ENCODE measurements around the gene ITGB1BP1. TPM values are rescaled to one million over a fixed set of nuclear protein-coding genes. Genes with fewer than 3 reads are reported as not detected.

ITGB1BP1 gene
- total RNA-seq, 1 donor from 2014 or later, result 53.8 TPM

DNA sequence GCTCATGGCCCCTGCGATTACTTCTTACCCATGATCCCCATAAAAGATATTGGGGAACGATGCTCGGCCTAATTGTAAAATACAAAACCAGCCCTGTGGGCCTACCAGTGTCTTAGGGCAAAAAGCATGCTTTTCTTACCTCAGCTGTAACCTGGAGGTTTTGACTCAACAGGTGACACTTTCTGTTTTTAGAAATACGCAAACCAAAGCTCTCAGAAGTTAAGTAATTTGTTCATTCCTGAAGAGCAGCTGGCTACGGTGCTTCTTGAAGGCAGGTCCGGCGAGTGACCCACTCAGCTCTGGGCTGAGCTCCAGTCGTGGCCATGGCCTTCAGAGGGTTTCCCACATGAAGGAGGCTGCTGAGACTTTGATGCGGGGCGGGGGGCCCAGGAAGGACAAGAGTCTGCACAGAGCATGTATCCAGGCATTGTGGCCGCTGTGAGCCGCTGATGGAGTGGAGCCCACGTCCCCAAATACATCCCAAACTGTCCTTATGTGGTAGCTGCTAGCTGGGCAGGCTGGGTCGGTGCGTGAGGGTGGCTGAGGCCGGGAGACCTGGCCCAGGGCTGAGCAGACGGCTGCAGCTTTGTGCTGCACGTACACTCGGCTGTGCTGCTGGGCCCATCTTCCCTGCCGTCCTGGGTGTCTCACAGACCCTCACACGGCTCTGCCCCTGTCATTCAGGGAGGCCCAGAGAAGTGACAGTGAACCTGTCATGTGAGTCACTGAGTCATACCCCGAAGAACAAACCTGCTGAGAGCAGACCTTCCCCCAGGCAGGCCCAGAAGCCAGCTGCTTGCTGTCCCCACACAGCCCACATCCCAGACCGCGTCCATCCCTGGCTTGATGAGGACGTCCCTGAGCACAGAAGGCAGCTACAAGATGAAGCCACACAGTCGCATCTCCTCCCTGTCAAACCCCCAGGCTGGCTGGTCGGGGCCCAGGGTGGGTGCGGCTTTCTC, 34.1 kb downstream of the ITGB1BP1 start:
- H3K4me1 ChIP-seq, result peaks cover 36% of the 10 kb centered on the region
- peaks cover 0 to 15% of the 10 kb centered on the region in 2 donors for H3K36me3 ChIP-seq
- no peaks in the 10 kb centered on the region for H3K27me3 ChIP-seq
- TF ChIP-seq POLR2AphosphoS5 (IDR thresholded peaks at IDR 0.05; ENCODE audit: insufficient read depth in 1 of 2, low read depth in 1 of 2) (no peak), POLR2A (IDR thresholded peaks at IDR 0.05) (no peak)
- TF ChIP-seq, protein P1, sequence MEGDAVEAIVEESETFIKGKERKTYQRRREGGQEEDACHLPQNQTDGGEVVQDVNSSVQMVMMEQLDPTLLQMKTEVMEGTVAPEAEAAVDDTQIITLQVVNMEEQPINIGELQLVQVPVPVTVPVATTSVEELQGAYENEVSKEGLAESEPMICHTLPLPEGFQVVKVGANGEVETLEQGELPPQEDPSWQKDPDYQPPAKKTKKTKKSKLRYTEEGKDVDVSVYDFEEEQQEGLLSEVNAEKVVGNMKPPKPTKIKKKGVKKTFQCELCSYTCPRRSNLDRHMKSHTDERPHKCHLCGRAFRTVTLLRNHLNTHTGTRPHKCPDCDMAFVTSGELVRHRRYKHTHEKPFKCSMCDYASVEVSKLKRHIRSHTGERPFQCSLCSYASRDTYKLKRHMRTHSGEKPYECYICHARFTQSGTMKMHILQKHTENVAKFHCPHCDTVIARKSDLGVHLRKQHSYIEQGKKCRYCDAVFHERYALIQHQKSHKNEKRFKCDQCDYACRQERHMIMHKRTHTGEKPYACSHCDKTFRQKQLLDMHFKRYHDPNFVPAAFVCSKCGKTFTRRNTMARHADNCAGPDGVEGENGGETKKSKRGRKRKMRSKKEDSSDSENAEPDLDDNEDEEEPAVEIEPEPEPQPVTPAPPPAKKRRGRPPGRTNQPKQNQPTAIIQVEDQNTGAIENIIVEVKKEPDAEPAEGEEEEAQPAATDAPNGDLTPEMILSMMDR (IDR thresholded peaks at IDR 0.05), result no peak
- DNase-seq (ENCODE audit: extremely low spot score in 2 of 2), result no peak
- H3K9me3 ChIP-seq, result no peaks in the 10 kb centered on the region
- H3K27ac ChIP-seq, result peak overlapping the region; percentile 88
- intact Hi-C loops (cut with DNase I), result loop anchor here (5.0 kb wide), 1 partner anchor 1258 kb away; no protein-coding TSS in a partner anchor
- no peak overlapping the region for H3K4me3 ChIP-seq

GRCh38 chr2:9388199-9388681, 35.1 kb downstream of the ITGB1BP1 start:
- TF ChIP-seq POLR2AphosphoS5 (IDR thresholded peaks at IDR 0.05; ENCODE audit: insufficient read depth in 1 of 2, low read depth in 1 of 2), result no peak
- TF ChIP-seq POLR2A (IDR thresholded peaks at IDR 0.05), result no peak
- TF ChIP-seq, protein P1 (IDR thresholded peaks at IDR 0.05), result no peak
- intact Hi-C loops (cut with DNase I), result loop anchor here (5.0 kb wide), 1 partner anchor 1259 kb away; no protein-coding TSS in a partner anchor
- Histone ChIP-seq H3K4me1 (peaks cover 28% of the 10 kb centered on the region), H3K36me3 (peaks cover 0 to 15% of the 10 kb centered on the region in 2 donors), H3K27me3 (no peaks in the 10 kb centered on the region), H3K27ac (peak overlapping the region; percentile 71), H3K4me3 (no peak overlapping the region), H3K9me3 (no peaks in the 10 kb centered on the region)
- DNase-seq (ENCODE audit: extremely low spot score in 2 of 2), result no peak

DNA sequence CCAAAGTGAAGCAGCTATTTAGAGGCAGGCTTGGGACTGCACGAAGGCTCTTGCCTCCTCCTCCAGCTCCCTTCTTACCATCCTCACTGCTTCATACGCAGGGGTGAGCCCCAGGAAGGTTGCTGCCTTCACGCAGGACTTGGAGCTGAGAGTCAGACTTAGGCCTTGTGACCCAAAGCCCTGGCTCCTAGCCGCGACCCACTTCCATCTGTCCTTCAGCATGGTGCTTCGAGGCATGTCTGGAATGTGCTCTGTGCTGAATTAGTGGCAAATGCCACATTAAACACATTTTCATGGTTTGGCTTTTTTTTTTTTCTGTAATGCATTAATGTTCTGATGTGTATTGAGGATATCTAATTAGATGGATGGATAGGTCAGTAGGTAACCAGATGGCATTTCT, 37.5 kb downstream of the ITGB1BP1 start:
- TF ChIP-seq, protein P1 (IDR thresholded peaks at IDR 0.05), result no peak
- TF ChIP-seq POLR2A (IDR thresholded peaks at IDR 0.05) (no peak), POLR2AphosphoS5 (IDR thresholded peaks at IDR 0.05; ENCODE audit: insufficient read depth in 1 of 2, low read depth in 1 of 2) (no peak)
- H3K36me3 ChIP-seq, result peaks cover 0 to 11% of the 10 kb centered on the region in 2 donors
- H3K9me3 ChIP-seq, result no peaks in the 10 kb centered on the region
- peaks cover 21% of the 10 kb centered on the region for H3K4me1 ChIP-seq
- intact Hi-C loops (cut with DNase I), result loop anchor here (5.0 kb wide), 1 partner anchor 1261 kb away; no protein-coding TSS in a partner anchor
- no peak overlapping the region for H3K4me3 ChIP-seq
- H3K27ac ChIP-seq, result peak overlapping the region; percentile 71
- H3K27me3 ChIP-seq, result no peaks in the 10 kb centered on the region
- DNase-seq (ENCODE audit: extremely low spot score in 2 of 2), result no peak

- Histone ChIP-seq H3K4me3 (no peak overlapping the region), H3K27me3 (no peaks in the 10 kb centered on the region), H3K9me3 (no peaks in the 10 kb centered on the region), H3K27ac (peak overlapping the region; percentile 14), H3K36me3 (no peaks in the 10 kb centered on the region), H3K4me1 (peaks cover 29% of the 10 kb centered on the region)
- no peak for DNase-seq (ENCODE audit: extremely low spot score in 2 of 2)
- TF ChIP-seq POLR2AphosphoS5 (IDR thresholded peaks at IDR 0.05; ENCODE audit: insufficient read depth in 1 of 2, low read depth in 1 of 2) (no peak), POLR2A (IDR thresholded peaks at IDR 0.05) (no peak)
- TF ChIP-seq, protein P1 (IDR thresholded peaks at IDR 0.05), result no peak
- intact Hi-C loops (cut with DNase I), result no loop called here
These were observed 38.8 kb downstream of the ITGB1BP1 start for GRCh38 chr2:9384521-9384920.

Measured in vagina (tissue), 2 donors.